HG03196 (cell line): ENCODE results near the gene ZNF503.
A peak's percentile ranks its signal among the peaks of the same experiment; 100 is the strongest.
"Not testable (repeated sequence)": the region's sequence is repeated elsewhere in the genome, so short reads cannot be mapped to it uniquely, and the experiment has no call there.

Source experiments
- ATAC-seq: cut with Tn5 transposase; IDR thresholded peaks from one replicate; pipeline ENCODE4 v1.9.1; 2021; ENCODE audit not compliant: unreplicated experiment

Gene ZNF503

DNA sequence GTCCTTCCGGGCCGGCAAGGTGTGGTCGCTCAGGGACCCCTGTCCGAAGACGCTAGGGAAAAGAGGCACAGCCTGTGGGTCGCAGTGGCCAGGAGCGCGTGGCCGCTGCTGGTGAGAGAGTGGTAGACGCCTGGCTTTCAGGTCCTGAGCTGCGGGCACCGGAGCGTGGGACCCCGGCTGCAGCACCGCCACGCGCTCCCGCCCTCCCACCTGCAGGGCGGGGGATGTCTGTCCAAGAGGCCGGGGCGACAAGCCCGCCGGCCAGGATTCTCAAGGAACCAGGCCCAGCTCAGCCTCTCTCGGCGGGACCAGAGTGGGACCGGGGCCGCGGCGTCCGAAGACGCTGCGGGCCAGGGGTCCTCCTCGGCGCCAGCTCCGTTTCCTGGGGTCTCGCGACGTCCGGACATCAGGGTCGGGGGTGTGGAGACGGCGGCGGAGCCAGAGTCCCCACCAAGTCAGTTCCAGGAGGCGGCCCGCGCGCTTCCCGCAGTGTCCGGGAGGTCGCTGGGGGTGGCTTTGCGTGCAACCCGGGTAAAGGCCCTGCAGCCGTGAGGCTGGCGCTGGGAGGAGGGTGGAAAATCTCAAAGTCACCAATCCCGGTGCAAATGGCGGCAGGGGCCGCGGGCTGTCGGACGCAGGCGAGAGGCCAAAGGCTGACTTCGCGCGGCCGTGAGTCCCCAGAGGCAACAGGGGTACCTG lies 5.5 kb downstream of the ZNF503 start:
- ATAC-seq = no peak

DNA sequence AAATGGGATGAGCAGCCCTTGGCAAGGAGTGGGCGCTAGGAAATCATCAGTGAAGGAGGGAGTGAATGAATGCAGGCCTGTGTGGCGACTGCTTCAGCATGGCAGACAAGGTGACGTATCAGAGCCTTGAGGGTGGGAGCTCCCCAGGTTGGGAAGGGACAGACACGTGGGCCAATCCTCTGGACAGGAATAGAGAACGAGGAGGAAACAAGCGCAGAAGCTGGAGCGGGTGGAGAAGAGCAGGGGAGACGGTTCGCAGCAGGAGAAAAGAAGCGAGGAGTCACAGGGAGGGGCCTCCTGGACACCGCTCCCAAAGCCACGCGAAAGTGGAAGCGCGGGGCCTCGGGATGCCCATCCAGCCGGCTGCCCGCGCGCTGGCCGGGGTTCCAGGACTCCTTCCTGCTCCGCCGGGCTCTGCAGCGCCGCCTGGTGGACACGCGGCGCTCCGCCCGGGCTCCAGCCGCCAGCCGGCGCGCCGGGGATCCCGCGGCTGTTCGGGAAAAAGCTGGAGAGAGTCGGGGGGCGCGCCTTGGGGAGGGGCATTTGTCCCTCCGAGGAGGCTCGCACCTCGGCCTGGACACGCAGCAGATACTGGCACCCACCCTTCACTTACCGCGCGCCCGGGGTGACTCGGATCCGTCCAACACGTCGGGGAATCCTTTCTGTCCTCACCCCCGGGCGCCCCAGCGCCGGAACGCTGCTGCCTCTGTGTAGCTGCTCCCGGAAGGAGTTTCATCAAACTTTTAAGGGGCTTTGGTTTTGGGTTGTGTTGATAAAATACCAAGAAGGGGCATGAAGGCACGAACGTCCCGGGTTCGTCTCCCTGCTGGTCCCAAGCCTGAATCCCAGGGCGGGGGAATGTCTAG lies 6.3 kb downstream of the ZNF503 start:
- ATAC-seq = no peak

DNA sequence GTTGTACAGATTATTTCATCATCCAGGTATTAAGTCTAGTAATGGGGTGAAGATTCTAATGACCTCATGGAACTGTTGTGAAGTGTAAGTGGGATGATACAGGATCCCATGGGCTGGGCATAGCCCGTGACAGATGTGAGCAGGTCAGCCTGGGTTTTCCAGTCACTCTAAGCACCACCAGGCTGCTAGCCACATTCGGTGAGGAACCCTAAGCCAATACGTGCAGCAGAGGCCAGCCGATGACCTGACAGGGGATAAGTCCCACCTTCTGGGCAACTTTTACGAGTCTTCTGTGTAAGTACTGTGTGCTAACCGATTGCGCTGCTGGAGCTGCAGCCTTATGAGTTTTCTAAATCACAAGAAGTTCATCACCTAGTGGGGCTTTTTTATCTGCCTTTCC lies 7.3 kb downstream of the ZNF503 start:
- ATAC-seq = no peak

DNA sequence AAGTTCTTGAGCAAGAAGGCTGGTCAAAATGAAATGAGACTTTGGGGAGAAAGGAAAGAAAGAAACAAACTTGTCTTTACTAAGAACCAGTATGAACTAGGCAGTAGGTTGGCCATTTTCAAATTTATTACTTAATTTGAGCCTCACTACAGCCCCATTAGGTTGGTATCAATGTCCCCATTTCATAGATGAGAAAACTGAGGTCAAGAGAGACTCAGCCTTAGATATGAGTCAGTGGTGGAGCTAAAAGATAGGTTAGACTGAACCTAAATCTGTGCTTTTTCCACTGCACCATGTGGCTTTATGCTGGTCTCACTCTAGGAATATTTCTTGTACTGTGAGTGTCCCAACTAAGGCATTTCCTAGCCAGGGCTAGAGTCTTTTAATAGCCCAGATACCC lies 8.8 kb downstream of the ZNF503 start:
- ATAC-seq = no peak

DNA sequence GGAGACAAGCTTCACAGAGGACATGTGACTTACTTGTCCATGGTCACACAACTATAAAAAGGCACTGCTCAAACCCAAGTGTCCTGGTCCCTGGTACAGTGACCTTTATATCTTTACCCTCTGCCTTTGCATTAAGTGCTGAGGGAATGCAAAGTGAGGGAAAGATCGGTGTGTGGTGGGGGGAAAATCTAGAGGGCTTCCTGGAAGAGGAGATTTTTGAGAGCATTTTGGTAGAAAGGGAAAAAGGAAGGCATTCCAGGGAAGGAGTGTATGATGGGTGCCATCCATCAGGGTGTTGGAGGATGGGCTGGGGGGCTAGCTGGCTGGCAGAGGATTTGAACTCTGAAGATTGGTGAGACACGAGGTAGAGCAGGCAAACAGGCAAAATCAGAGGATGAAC lies 9.3 kb downstream of the ZNF503 start:
- ATAC-seq = no peak

DNA sequence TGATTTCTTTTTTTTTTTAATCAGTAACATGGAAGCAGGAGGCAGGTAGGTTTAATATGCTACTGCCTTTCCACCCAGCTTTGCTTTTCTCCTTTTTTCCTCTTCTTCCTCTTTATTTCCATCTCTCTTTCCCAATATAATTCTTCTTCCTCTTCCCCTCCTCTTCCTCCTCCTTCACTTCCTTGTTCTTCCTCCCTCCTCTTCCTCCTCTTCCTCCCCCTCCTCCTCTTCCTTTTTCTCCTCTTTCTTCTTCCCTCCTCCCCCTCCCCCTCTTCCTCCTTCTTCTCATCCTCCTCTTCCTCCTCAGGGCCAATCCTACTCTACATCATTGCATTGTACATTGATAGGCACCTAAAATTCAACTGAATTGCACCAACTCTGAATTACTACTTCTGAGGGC lies 11.4 kb downstream of the ZNF503 start:
- no peak for ATAC-seq

DNA sequence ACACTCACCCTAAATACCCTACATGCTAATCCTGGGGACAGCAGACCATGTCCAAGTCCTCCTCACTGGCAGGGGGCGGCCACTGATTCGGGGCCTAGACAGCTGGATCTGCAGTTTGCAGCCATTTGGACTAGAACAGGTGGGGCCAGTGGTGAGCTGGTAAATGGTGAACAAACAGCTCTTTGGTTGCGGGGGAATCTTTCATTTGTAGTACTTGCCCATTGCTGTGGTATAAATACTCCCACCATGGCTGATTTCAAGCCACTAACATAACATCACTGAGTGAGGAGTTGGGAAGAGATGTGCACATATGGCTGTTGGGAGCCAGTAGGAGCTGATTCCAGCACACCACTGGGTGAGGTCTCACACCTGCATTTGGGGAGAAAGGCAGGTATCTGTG lies 13.5 kb downstream of the ZNF503 start:
- ATAC-seq = no peak

DNA sequence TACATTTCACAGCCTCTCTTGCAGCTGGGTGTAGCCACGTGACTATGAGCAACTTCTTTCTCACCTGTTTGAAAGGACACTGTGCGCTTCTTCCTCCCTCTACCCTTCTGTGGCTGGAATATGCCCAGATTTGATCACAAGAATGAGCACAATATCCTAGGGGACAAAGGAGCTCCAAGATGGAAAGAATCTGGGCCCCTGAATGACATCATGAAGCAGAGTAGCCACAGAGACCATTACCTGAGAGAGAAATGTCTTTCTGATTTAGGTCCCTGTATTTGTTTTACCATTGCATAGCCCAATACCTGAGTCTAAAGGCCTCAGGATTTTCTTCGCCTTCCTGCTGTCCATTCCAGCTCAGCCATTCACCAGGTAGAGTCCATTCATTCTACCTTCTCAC lies 15.4 kb downstream of the ZNF503 start:
- no peak for ATAC-seq

DNA sequence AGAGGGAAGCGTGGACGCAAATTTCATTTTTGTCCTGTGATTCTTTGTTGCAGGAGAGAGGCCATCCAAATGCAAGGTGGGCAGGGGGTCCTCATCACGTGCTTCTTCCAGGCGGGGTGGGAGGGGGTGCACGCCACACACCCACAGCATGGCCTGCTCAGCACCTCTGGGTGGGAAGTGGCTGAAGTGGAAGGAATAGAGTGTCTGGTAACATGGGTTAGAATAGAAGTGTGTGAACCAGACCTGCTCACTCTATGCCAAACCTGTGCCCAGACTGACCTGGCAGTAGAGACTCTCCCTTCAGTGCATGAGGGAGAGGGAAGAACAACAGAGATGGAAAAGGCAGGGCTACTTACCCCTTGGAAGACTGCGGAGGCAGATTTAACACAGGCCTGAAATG lies 21.7 kb downstream of the ZNF503 start:
- ATAC-seq = no peak

DNA sequence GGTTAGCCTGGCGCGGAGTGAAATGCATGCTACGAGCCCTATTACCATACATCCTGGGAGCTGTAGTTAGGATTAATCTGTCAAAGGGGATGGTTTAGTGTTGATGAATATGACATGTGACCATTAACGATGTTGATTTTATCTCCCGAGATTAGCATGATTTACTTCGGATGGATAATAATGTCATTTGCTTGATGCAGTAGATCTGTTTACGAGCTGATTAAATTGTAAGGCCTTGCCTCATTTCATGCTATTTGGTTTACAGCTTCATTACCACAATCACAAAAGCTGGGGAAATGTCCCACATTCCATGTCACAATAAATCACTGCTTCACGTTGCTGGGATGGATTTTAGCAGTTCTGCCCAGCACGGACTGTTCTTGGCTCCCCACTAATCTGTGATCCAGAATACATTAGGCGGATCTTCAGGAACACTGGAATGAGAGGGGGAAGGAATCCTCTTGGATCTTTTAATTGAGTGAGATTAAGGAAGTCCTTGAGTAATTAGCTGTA lies 22.3 kb downstream of the ZNF503 start:
- no peak for ATAC-seq

DNA sequence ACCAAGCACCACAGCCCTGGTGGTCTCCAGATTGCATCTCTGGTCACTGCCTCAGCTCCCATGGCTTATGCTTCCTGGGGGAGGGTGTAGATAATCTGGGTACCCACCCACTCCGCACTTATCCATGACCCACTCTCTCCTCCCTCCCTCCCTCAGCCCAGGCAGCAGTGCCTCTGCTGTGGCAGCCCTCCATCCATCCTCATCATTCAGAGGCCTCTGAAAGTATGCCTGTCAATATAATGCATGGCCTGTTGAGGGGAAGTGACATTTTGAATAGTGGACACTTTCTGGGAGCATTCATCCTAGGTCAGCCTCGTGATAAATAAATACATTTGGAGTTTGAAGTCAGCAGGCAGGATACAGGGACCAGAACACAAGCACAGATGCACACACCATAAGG lies 23.2 kb downstream of the ZNF503 start:
- ATAC-seq = no peak

DNA sequence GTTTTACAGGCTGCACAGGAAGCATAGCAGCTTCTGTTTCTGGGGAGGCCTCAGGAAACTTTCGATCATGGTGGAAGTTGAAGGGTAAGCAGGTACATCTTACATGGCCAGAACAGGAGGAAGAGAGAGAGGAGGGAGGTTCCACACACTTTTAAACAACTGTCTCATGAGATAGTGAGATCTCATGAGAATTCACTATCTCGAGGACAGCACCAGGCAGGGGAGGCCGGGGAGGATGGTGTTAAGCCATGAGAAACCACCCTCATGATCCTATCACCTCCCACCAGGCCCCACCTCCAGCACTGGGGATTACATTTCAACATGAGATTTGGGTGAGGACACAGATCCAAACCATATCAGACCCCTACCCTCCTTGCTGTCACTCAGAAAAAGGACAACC lies 23.7 kb downstream of the ZNF503 start:
- no peak for ATAC-seq

DNA sequence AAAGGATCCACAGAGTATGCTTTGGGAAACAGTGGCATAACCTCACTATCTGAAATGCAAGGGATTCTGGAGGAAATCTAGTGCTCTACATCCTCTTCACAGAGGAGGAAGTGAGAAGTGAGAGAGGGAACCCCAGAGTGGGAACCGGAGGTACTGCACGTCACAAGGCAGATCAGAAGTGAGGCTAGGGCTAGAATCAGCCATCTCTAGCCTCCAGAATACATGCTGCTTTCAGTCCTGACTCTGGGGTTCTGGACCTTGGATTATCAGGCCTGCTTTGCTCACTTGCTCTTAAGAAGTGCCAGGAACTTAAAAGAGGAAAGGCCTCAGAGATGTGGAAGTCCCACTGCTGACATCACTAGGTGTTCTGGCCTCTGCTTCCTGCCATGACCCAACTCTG lies 25.7 kb downstream of the ZNF503 start:
- ATAC-seq = peak; percentile 63

DNA sequence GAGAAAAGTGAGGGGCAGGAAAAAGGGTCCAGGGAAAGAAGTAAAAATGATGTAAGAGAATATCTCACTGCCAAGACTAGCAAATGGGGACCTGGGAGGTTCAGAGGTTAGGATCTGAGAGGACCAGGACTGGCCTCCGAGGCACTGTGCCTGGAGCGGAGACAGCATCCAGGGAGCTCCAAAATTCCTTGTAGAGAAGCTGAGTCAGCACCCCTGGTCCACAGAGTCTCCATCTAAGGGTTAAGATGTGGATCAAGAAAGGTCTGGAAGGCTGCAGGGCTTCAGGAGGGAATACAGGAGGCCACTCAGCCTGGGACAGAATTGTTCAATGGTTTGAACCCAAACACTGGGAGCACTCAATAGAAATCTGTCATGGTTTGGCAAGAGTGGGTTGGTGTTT lies 30.6 kb downstream of the ZNF503 start:
- no peak for ATAC-seq

DNA sequence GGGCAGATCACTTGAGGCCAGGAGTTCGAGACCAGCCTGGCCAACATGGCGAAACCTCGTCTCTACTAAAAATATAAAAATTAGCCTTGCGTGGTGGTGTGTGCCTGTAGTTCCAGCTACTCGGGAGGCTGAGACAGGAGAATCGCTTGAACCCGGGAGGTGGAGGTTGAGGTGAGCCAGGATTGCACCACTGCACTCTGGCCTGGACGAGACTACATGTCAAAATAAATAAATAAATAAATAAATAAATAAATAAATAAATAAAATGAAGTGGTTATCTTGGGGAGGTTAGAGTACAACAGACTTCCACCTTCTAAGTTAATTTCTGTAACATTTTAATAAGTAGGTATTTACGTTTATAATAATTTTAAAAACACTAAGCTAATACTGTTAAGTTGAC lies 31.7 kb downstream of the ZNF503 start:
- not testable (repeated sequence) for ATAC-seq

DNA sequence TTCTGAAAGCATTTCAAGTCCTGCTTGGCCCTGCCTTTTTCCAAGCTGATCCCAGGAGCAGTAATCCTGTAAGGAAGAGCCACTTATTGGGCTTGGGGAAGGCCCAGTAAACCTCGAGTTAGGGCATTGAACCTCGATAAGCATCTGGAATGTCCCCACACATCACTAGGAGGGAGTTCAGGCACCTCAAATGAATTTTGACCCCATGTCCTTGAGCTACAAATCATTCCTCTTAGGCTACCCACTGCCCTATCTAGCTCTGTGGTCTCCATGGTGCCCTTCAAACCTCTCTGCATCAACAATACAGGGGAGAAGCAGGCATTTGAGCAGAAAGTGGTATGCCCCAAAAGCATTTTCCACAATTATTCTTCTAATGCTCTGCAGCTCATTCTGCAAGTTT lies 33.7 kb downstream of the ZNF503 start:
- no peak for ATAC-seq

DNA sequence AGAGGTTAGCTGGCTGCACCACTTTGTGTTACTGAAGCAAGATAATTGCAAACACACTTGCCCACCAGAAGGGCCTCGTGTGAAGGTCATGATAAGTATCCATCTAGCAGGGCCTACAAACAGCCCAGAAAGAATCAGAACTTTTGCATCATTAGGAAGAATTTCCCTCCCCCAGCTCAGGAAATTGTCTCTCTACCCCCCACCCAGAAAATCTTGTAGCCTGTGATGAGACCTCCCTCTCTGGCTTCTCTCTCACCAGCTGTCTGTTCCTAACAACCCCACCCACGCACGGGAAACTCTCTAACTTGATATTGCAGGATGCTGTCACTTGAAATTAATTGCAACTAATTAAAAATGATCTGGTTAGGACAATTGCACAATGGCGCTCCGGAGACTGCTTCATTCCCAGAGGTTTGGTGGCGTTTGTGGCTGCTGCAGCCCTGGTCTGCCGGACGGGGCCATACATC lies 34.5 kb downstream of the ZNF503 start:
- no peak for ATAC-seq

DNA sequence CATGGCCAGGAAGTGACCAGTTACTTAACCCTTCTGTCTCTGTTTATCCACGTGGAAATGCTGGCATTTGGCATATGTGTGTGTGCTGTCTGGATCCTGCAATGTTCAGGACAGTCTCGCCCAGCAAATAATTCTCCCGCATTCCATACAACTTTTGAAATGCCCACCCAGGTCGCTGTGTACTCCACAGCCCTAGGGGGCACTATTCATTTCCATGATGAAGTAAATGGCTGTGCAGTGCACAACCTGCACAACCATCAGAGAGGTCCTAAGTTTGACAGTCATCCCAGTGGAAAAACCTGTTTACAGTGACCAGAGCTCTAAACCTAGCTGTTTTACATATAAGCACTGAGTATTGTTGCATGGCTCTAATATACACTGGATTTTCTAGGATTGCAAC lies 38.1 kb downstream of the ZNF503 start:
- ATAC-seq = no peak

DNA sequence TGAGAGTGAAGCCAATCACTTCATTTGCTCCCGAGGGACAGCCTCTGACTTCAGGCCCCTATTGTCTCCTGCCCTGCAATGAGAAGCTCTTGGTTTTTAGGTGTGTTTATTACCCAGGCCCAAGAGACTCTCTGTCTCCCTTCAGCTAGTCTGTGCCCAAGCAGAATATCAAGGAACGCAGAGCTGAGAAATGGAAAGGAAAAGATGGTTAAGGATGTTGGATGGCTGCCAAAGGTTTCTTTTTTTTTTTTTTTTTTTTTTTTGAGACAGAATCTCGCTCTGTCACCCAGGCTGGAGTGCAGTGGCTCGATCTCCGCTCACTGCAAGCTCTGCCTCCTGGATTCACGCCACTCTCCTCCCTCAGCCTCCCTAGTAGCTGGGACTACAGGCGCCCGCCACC lies 41.7 kb downstream of the ZNF503 start:
- ATAC-seq = not testable (repeated sequence)

DNA sequence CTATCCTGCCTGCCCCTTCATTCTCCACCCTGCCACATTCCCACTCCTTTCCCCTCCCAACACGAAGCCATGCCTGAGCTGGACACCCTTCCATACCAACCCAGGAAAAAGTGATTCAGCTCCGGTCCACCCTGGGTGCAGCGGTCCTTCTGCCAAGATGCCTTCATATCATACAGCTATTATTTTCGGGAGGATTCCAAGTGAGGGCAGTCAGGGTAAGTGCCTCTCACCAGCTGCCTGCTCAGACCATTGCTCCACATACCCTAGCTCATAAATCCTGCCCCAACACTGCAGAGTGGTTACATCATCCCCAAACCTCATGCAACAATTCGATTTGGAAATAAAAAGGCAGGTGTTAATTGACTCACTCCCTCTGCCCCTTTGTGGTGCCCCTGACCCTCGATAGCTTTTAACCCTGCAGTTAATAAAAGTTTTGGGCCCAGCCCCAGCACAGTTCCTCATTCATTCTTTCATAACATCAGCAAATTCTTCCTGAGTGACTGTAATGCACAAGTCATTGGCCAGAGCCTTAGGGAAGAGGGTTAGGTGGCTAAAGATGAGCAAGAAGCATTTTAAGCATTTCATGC lies 42.6 kb downstream of the ZNF503 start:
- ATAC-seq = no peak

DNA sequence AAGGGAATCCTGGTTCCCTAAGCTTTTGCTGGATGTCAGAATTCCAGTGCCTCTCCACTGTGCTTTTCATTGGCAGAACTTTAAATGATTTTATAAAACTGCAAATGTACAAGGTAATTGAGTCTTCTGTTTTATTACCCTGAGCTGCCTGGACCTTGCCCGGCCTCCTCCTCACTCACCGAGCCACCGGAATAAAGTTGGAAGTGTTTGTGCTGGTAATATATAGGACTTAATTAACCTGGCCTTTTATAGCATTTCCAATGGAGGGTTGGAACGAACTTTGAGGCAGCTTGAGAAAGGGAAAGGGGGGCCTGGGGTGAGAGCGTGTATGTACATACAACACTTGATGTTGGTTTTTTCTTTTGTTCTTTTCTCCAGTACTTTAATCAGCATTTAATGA lies 43.4 kb downstream of the ZNF503 start:
- ATAC-seq = no peak

DNA sequence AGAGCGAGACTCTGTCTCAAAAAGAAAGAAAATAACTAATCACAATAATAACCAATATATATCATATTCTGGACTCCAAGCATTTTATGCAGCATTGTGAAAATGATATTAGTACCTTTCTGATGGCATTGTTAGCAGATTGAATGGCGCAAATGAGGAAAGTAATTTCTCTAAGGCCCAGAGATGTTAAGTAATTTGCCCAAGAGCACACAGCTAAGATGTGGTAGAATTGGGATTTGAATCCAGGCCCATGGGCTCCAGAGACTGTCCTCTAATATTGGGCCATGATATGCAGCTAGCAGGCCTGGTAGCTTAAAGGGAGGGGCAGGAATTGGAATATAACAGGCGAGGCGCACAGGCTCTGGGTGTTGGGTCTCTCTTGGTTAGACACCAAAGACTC lies 44.1 kb downstream of the ZNF503 start:
- no peak for ATAC-seq
